Left lung (tissue), 10 donors: ENCODE results near the gene RBBP7. TPM values are rescaled to one million over a fixed set of nuclear protein-coding genes. Genes with fewer than 3 reads are reported as not detected.

ENCODE experiments used
- ATAC-seq: fragments of 200-7000 bp; cut with Tn5 transposase; one replicate; pipeline ENCODE4 v1.9.1; 2020; ENCODE audit warnings: moderate library complexity
- DNase-seq, 4 donors: peaks; one replicate each; pipeline ENCODE4 v3.0.0-alpha.2; 2013 to 2020
- H3K27ac ChIP-seq, 2 donors: fragments of 200-600 bp; sonication (generic) in 1 of 2; one replicate each; pipeline versions ENCODE4 v1.5.0 to v1.8.0; 2020 to 2021
- H3K27me3 ChIP-seq, 2 donors: fragments of 200-600 bp; sonication (generic) in 1 of 2; one replicate each; pipeline versions ENCODE4 v1.5.0 to v1.8.0; 2020 to 2021
- H3K36me3 ChIP-seq, 2 donors: fragments of 200-600 bp; sonication (generic) in 1 of 2; one replicate each; pipeline versions ENCODE4 v1.5.0 to v1.8.0; 2020 to 2021
- H3K4me1 ChIP-seq, 2 donors: fragments of 200-600 bp; one replicate each; pipeline ENCODE4 v1.8.0; 2021
- H3K4me3 ChIP-seq, 2 donors: fragments of 200-600 bp; sonication (generic) in 1 of 2; one replicate each; pipeline versions ENCODE4 v1.5.0 to v1.8.0; 2020 to 2021; ENCODE audit warnings: mild to moderate bottlenecking in 1 of 2
- H3K9me3 ChIP-seq, 2 donors: fragments of 200-600 bp; sonication (generic) in 1 of 2; one replicate each; pipeline versions ENCODE4 v1.5.0 to v1.8.0; 2020 to 2021
- intact Hi-C, 2 donors: fragments of 100-400 bp; cut with DNase I; formaldehyde crosslinking; loops; one replicate each; pipeline versions ENCODE4 v1.11.2 to v1.14.2; 2022
- polyA plus RNA-seq, 6 donors: library from polyadenylated mRNA; unstranded; fragments of 120-200 nt; gene quantifications; one replicate each; pipeline ENCODE4 v1.2.1, GENCODE V29; 2013; ENCODE audit not compliant: insufficient read length in 6 of 6
- total RNA-seq, 2 donors: library from RNA; stranded (reverse); fragmentation: NEBNext Ultra II Directional; extraction: Animal tissue kit (Norgen Biotek cat#: 25700); gene quantifications; one replicate each; pipeline ENCODE4 v1.2.1, GENCODE V29; 2021
- TF ChIP-seq, protein P1 (sequence below), 2 donors: fragments of 200-600 bp; sonication (generic) in 1 of 2; IDR thresholded peaks; one replicate each; pipeline versions ENCODE4 v1.5.0 to v1.8.0; 2021; ENCODE audit warnings: antibody characterized with exemption in 2 of 2
- donor health status: DM: no; HTN: yes; CAD: no.
- donor health status: DM: no; HTN: no; CAD: no.

RBBP7 gene
- total and polyA plus RNA-seq, 8 donors, result 70.4 to 275 (median 238) TPM

DNA sequence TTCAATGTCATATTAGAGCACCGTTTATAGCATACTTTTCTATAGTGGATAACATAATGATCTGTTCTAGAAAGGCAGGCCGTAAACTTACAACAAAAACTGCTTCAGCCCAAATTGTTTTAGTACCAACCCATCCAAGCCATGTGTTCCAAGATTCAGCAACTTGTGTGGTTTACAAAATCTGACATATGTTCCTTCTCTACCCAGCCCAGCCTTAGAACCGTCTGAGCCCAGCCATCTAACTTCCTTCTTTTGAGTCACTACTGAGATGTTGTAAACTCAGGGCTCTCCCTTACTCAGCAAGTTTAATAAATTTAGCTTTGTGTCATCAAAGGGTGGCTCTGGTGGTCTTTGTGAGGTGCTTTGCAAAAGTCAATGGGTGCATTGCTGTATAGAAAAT, 43.9 kb upstream of the RBBP7 start:
- Histone ChIP-seq H3K27me3 (no peaks in the 10 kb centered on the region), H3K9me3 (no peaks in the 10 kb centered on the region), H3K4me1 (no peaks in the 10 kb centered on the region), H3K4me3 (no peak overlapping the region), H3K36me3 (no peaks in the 10 kb centered on the region), H3K27ac (peak overlapping the region in 1 of 2 donors; percentile 18)
- intact Hi-C loops, result no loop called here
- no peak for DNase-seq
- TF ChIP-seq, protein P1, sequence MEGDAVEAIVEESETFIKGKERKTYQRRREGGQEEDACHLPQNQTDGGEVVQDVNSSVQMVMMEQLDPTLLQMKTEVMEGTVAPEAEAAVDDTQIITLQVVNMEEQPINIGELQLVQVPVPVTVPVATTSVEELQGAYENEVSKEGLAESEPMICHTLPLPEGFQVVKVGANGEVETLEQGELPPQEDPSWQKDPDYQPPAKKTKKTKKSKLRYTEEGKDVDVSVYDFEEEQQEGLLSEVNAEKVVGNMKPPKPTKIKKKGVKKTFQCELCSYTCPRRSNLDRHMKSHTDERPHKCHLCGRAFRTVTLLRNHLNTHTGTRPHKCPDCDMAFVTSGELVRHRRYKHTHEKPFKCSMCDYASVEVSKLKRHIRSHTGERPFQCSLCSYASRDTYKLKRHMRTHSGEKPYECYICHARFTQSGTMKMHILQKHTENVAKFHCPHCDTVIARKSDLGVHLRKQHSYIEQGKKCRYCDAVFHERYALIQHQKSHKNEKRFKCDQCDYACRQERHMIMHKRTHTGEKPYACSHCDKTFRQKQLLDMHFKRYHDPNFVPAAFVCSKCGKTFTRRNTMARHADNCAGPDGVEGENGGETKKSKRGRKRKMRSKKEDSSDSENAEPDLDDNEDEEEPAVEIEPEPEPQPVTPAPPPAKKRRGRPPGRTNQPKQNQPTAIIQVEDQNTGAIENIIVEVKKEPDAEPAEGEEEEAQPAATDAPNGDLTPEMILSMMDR (IDR thresholded peaks at IDR 0.05), result no peak
- ATAC-seq, result peak; percentile 65

DNA sequence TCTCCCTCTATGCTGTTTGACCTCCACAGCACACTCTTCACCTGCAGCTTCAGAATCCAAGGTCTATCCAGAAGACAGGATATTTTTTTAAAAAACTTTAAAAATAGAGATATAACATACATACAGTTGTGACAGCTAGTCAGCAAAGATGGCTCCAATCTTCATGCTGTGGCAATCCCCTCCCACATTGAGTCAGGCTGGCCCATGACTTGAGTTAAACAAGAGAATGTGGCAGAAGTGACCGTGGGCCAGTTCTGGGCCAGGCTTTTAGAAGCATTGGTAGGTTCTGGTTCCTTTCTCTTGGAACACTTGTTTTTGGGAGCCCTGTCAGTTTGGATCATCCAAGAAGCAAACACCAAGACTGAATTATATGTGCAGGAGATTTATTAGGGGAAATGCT, 40.2 kb upstream of the RBBP7 start:
- H3K4me3 ChIP-seq, result no peak overlapping the region
- no peaks in the 10 kb centered on the region for H3K9me3 ChIP-seq
- H3K4me1 ChIP-seq, result no peaks in the 10 kb centered on the region
- no peaks in the 10 kb centered on the region for H3K36me3 ChIP-seq
- H3K27me3 ChIP-seq, result no peaks in the 10 kb centered on the region
- H3K27ac ChIP-seq, result no peak overlapping the region
- intact Hi-C loops, result no loop called here
- DNase-seq (no peak), ATAC-seq (no peak)
- TF ChIP-seq, protein P1 (IDR thresholded peaks at IDR 0.05), result no peak

DNA sequence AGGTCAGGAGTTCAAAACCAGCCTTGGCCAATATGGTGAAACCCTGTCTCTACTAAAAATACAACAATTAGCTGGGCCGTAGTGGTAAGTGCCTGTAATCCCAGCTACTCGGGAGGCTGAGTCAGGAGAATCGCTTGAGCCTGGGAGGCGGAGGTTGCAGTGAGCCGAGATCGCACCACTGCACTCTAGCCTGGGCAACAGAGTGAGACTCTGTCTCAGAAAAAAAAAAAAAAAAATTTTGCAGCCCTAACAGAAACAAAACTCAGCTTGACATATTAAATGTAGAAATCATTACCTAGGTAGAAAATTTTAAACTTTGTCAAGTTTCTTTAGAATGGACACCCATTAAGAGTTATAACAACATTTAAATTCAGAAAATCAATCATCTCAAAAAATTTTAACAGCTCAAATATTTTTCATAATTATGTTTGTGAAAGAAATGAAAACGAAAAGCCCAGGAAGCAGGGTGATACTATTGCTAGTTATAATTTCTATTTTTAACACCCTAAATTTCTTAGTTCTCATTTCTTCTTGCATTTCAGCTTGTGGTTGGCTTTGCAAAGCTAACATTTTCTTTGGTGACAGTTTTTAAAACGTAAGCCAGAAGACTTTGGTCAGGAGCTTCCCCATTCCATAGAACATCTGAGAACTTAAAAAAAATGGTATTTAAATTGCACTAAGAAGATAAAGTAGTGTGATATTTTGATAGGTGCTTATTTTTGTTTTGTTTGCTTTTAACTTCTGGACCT, 33.3 kb upstream of the RBBP7 start:
- H3K9me3 ChIP-seq, result no peaks in the 10 kb centered on the region
- intact Hi-C loops, result no loop called here
- no peak overlapping the region for H3K4me3 ChIP-seq
- no peak overlapping the region for H3K27ac ChIP-seq
- peaks cover 0 to 6% of the 10 kb centered on the region in 2 donors for H3K27me3 ChIP-seq
- no peaks in the 10 kb centered on the region for H3K36me3 ChIP-seq
- TF ChIP-seq, protein P1 (IDR thresholded peaks at IDR 0.05), result no peak
- no peaks in the 10 kb centered on the region for H3K4me1 ChIP-seq
- no peak for ATAC-seq
- no peak for DNase-seq

DNA sequence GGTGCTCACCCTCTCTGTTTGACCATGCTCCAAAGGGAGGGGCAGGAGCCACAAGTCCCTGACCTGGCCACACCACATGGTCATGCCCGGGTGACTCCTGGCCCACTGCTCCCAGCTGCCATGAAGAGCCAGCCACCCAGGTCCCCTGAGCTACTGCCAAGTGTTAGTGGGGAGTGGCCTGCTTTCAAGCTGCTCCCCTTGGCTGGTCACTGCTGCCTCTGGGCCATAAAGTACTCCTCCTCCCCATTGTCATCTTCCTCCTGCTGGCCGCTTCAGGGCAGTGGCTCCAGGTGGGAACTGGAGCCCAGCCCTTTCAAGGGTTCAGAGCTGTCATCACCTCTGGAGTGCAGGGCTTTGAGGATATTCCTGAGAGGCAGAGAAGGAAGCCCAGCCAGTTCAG, 27.3 kb upstream of the RBBP7 start:
- ATAC-seq (no peak), DNase-seq (no peak)
- Histone ChIP-seq H3K4me3 (no peak overlapping the region), H3K27ac (no peak overlapping the region), H3K27me3 (peaks cover 0 to 12% of the 10 kb centered on the region in 2 donors), H3K9me3 (no peaks in the 10 kb centered on the region), H3K36me3 (no peaks in the 10 kb centered on the region), H3K4me1 (peaks cover 0 to 4% of the 10 kb centered on the region in 2 donors)
- intact Hi-C loops, result loop anchor here in 1 of 2 donors (10.0 kb wide), 1 partner anchor 137 kb away; no protein-coding TSS in a partner anchor
- TF ChIP-seq, protein P1 (IDR thresholded peaks at IDR 0.05), result no peak

DNA sequence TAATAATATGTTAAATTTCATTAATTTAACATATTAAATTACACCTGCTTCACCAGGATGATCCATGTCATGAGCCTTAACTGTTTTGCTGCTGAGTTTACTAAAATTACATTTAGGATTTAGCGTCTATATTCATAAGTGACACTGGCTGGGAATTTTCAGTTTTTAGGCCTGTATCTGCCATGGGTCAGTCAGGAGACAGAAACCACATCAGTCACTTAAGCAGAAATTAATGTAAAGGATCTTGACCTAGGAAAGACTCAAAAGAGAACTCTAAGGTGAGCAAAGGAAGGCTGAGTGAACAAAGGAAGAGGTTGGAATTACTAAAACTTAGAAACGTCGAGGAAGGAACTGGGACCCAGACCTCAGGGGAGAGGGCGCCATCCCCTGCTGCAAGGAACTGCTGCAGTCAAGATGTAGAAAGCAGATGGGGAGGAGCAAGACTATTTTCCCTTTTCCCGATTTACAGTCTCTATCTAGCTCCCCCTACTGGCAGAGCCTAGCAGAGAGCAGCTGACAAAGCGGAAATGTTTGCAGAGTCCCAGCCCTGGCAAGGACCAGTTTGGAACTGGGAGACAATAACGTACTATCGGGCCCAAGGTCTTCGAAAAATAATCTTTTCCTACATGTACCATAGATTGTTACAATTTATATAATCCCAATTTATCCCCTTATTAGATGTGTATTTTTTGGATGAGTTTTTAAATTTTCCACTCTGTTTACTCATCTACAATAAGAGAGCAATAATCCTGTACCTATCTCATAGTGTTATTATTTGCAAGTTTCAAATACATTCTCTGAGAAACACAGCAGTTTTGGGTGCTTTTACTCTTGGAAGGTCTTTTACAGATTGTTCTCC, 22.6 kb upstream of the RBBP7 start:
- no peak overlapping the region for H3K27ac ChIP-seq
- TF ChIP-seq, protein P1 (IDR thresholded peaks at IDR 0.05), result peak; percentile 73 to 90
- ATAC-seq (peak; percentile 98), DNase-seq (peak in 3 of 4 donors; percentile 50 to 78 (median 55))
- H3K4me1 ChIP-seq, result peaks cover 0 to 4% of the 10 kb centered on the region in 2 donors
- intact Hi-C loops, result loop anchor here in 1 of 2 donors (10.0 kb wide), 1 partner anchor 142 kb away; no protein-coding TSS in a partner anchor
- peaks cover 0 to 10% of the 10 kb centered on the region in 2 donors for H3K27me3 ChIP-seq
- H3K4me3 ChIP-seq, result no peak overlapping the region
- no peaks in the 10 kb centered on the region for H3K9me3 ChIP-seq
- no peaks in the 10 kb centered on the region for H3K36me3 ChIP-seq
